Activated CD4-positive, alpha-beta T cell treated with anti-CD3 and anti-CD28 coated beads for 4 hours (primary cell): ENCODE results near the gene DDX21.
"Not testable (repeated sequence)": the region's sequence is repeated elsewhere in the genome, so short reads cannot be mapped to it uniquely, and the experiment has no call there.

Experiments
- DNase-seq, 2 donors: peaks; one replicate each; pipeline ENCODE4 v3.0.0-alpha.2; 2020

Gene DDX21

DNA sequence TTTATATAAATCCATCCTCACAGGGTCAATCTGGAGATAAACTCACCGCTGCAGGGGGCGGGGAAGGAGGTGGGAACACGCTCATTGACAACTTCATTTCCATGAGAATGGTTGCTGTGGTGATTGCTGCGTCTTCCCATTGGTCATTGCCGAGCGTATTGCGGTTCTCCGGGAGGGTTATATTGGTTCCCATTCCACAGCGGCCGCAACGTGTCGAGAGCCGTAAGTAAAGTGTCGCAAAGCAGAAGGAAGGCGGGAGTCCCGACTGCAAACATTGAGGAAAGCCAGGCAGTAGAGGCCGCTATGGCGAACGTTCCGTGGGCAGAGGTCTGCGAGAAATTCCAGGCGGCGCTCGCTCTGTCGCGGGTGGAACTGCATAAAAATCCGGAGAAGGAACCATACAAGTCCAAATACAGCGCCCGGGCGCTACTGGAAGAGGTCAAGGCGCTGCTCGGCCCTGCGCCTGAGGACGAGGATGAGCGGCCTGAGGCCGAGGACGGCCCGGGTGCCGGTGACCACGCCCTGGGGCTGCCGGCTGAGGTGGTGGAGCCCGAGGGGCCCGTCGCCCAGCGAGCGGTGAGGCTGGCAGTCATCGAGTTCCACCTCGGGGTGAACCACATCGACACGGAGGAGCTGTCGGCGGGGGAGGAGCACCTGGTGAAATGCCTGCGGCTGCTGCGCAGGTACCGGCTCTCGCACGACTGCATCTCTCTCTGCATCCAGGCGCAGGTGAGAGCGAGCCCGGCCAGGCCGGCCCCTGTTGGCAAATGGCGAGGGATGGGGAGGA is 32.8 kb downstream of the DDX21 start, which contains the start of gene KIFBP:
Gene KIFBP (plus strand): TSS at position 274 of the 787 bp plus-strand sequence. CDS start 30 bp downstream, at position 304.
- peak; percentile 73 to 75 for DNase-seq

DNA sequence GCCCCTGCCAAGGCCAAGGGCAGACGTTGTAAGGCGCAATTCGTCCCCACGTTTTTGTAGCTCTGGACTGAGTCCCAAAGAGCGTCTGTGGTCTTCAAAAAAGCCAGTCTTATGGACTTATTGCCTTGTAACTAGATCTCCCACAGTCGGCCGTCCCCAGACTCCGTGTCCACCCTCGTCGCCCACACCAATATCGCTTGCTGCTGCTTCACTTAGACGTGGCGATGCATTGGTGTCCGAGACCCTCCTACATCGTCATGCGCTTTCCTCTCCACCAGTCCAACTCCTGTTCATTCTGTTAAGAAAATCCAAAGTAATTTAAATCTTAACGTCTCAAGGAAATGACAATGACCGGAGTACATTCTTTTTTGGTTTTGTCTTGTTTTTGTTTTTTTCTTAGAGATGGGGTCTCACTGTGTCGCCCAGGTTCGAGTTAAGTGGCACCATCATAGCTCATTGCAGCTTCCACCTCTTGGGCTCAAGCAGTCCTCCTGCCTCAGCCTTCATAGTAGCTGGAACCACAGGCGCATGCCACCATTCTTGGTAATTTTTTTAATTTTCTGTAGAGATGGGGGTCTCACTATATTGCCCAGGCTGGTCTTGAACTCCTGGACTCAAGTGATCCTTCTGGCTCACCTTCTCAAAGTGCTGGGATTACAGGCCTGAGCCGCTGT is 33.5 kb downstream of the DDX21 start:
- no peak for DNase-seq

DNA sequence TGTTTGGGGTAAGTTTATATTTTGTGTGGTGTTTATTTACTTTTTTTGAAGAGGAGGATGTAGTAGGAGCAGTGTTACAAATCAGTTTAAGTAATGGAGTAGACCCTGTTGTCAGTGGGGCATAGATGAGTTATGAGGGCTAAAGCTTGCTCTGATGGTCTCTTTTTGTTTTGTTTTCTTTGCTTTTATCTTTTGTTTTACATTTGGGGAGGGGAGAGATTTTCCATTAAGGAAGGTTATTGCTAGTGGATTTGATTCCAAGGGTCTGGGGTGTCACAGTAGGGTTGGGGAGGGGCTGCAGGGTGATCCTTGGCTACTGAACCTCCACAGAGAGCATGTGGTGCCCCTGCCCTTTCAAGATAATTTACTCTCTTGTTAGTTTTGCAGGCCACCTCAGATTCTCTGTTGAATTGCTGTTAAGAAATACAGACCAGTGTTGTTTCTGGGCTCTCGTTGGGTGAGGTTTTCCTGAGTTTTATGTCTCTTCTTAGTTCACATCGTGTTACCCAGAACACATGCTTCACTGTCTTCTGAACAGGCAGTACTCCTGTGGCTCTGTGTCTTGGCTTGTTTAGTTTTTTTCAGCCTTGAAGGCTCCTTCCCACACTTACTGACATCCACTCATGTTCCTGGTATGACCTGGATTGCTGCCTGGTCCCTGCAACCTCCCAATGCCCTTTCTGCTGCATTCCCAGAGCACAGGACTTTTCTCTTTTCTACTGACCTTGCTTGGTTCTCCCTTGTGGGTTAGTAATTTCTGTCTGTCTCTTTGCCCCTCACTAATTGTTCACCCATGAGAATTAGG is 36.9 kb downstream of the DDX21 start:
- DNase-seq: no peak

DNA sequence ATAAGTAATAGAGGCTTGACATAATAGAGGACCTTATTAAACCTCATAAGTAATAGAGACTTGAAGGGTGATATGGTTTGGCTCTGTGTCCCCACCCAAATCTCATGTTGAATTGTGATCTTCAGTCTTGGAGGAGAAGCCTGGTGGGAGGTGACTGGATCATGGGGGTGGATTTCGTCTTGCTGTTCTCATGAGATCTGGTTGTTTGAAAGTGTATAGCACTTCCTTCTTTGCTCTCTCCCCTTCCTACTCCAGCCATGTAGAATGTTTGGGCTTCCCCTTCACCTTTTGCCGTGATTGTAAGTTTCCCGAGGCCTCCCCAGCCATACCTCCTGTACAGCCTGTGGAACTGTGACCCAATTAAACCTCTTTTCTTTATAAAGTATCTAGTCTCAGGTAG is 41.2 kb downstream of the DDX21 start:
- DNase-seq: no peak

- DNase-seq: no peak
Observed at GRCh38 chr10:69004821-69005220, 48.9 kb downstream of the DDX21 start.

- no peak for DNase-seq
Observed at GRCh38 chr10:69005704-69006485, 49.9 kb downstream of the DDX21 start.

- no peak for DNase-seq
Observed at GRCh38 chr10:69007260-69007659, 51.3 kb downstream of the DDX21 start.

- DNase-seq: no peak
Observed at GRCh38 chr10:69009360-69009759, 53.4 kb downstream of the DDX21 start.

GRCh38 chr10:69010151-69010640 is 54.2 kb downstream of the DDX21 start:
- DNase-seq: no peak

DNA sequence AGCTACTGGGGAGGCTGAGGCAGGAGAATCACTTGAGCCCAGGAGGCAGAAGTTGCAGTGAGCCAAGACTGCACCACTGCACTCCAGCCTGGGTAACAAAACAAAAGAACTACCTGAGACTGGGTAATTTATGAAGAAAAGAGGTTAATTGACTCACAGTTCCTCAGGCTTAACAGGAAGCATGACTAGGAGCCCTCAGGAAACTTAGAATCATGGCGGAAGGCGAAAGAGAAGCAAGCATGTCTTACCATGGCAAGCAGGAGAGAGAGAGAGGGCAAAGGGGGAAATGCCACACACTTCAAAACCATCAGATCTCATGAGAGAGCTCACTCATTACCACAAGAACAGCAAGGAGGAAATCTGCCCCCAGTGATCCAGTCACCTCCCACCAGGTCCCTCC is 56.8 kb downstream of the DDX21 start:
- not testable (repeated sequence) for DNase-seq

DNA sequence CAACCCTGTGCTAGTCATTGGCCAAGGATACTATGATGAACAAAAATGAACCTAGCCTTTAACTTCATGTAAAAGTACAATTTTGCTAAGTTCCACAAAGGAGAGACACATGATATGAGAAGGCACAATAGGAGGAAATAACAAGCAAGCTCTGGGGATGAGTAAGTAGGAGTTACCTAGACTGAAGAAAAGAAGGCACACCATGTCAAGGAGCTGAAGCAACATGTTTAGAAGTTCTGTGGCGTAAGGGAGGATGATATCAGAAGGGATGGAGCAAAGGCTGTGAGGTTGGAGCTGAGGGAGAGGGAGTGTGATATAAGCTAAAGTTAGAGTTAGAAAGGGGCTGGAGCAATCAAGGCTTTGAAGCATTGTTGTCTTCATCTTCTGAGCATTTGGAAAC is 58.2 kb downstream of the DDX21 start:
- no peak for DNase-seq

DNA sequence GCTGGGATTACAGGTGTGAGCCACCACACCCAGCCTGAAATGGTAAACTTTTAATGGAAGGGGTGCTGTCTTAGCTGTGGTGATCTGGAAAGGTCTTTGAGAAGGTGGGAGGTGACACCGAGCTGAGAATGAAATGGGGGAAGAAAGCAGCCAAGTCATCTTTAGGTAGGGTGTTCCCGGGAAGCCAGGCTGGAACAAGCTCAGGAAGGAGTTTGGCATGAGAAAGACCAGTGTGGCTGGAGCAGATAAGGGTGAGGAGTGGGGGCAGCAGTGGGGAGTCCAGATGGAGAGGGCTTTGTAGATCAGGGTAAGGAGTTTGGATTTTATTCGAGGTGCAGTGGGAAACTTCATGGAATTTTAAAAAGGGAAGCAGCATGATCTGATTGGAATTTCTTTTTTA is 62.6 kb downstream of the DDX21 start:
- no peak for DNase-seq

GRCh38 chr10:69022611-69023010 is 66.6 kb downstream of the DDX21 start:
- DNase-seq: no peak

DNA sequence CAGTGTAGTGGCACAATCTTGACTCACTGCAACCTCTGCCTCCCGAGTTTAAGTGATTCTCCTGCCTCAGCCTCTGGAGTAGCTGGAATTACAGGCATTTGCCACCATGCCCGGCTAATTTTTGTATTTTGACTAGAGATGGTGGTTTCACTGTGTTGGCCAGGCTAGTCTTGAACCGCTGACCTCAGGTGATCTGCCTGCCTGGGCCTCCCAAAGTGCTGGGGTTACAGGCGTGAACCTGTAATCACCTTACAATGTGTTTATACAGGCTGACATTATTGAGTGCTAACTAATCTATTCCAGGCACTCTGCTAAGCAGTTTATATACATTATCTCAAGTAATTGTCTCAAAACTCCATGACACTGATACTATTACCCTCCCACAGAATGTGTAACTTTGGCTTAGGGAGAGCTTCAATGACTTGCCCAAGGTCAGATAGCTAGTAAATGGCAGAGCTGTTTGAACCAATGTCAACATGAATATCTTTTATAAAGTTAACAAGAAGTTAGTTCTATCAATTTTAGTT is 69.5 kb downstream of the DDX21 start:
- DNase-seq: no peak

DNA sequence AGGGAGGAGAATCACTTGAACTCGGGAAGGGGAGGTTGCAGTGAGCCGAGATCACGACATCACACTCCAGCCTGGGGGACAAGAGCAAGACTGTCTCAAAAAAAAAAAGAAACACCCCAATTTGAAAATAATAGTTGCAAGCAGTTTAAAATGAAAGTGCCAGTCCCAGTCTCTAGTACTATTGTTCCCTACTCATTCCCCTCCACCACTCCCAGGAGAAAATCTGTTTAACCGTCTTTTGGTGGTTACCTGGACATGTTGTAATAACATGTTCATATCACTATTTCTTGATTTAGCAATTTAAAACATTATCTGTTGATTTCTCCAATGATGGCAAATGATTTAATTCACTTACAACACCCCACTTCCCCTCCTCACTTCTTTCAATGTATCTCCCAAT is 77.3 kb downstream of the DDX21 start:
- DNase-seq: no peak
